NCI-H748 (cell line): Measurements from ENCODE around the gene RPGR.

ENCODE experiments used
- DNase-seq: peaks from one replicate; lab custom pipeline; 2025; ENCODE audit not compliant: unreplicated experiment; lab: John Stamatoyannopoulos, UW

RPGR gene

GRCh38 chrX:38320819-38321218, 6.5 kb downstream of the RPGR start:
- DNase-seq, result no peak

GRCh38 chrX:38318606-38319005, 8.7 kb downstream of the RPGR start:
- DNase-seq, result no peak

GRCh38 chrX:38318196-38318595, 9.1 kb downstream of the RPGR start:
- DNase-seq, result no peak

GRCh38 chrX:38315186-38315585, 12.1 kb downstream of the RPGR start:
- DNase-seq, result no peak

- DNase-seq, result no peak
Observed at GRCh38 chrX:38313190-38313589, 14.1 kb downstream of the RPGR start.

- no peak for DNase-seq
Observed at GRCh38 chrX:38312436-38312835, 14.9 kb downstream of the RPGR start.

GRCh38 chrX:38311743-38312142, 15.6 kb downstream of the RPGR start:
- no peak for DNase-seq

GRCh38 chrX:38305971-38306370, 21.3 kb downstream of the RPGR start:
- no peak for DNase-seq

- no peak for DNase-seq
Observed at GRCh38 chrX:38304010-38304409, 23.3 kb downstream of the RPGR start.

- DNase-seq, result no peak
Observed at GRCh38 chrX:38293741-38294140, 33.6 kb downstream of the RPGR start.

GRCh38 chrX:38287674-38288073, 39.6 kb downstream of the RPGR start:
- DNase-seq, result no peak

GRCh38 chrX:38285649-38286048, 41.7 kb downstream of the RPGR start:
- DNase-seq, result no peak

GRCh38 chrX:38282049-38282448, 45.3 kb downstream of the RPGR start:
- no peak for DNase-seq

- no peak for DNase-seq
Observed at GRCh38 chrX:38279188-38279587, 48.1 kb downstream of the RPGR start.

- DNase-seq, result no peak
Observed at GRCh38 chrX:38278682-38279081, 48.6 kb downstream of the RPGR start.

GRCh38 chrX:38277802-38278201, 49.5 kb downstream of the RPGR start:
- DNase-seq, result peak; percentile 74

GRCh38 chrX:38277136-38277535, 50.2 kb downstream of the RPGR start:
- peak; percentile 36 for DNase-seq

- no peak for DNase-seq
Observed at GRCh38 chrX:38276089-38276488, 51.2 kb downstream of the RPGR start.

GRCh38 chrX:38275615-38276014, 51.7 kb downstream of the RPGR start:
- no peak for DNase-seq

GRCh38 chrX:38273453-38273852, 53.9 kb downstream of the RPGR start:
- no peak for DNase-seq

GRCh38 chrX:38271154-38271716, 56.1 kb downstream of the RPGR start:
- DNase-seq, result no peak

GRCh38 chrX:38268011-38268410, 59.3 kb downstream of the RPGR start:
- DNase-seq, result no peak

GRCh38 chrX:38262715-38263620, 64.3 kb downstream of the RPGR start:
- DNase-seq, result no peak
